Measurements from ENCODE around the gene PODXL.
A peak's percentile ranks its signal among the peaks of the same experiment; 100 is the strongest.

GRCh38 chr7:131604841-131605279 lies 48.4 kb upstream of the PODXL start:
- TF ChIP-seq SIN3A (IDR thresholded peaks at IDR 0.05; ENCODE audit: borderline replicate concordance, insufficient read depth, low read length) (no peak), REST (IDR thresholded peaks at IDR 0.05; ENCODE audit: insufficient read depth in 1 of 2, low read depth in 2 of 2, low read length in 2 of 2) (0 out of 4 replicates have a peak, but pooled peaks of 1 of the 2 experiments have one; percentile 18), TAF1 (IDR thresholded peaks at IDR 0.05; ENCODE audit: borderline replicate concordance, insufficient read depth, low read length) (no peak), POLR2AphosphoS5 (IDR thresholded peaks at IDR 0.05; ENCODE audit: low read depth, low read length) (no peak), FOXP2 (optimal IDR thresholded peaks at IDR 0.05; ENCODE audit: borderline replicate concordance, extremely low read depth, extremely low read length, insufficient read depth) (no peak)
